SK-N-SH (cell line): ENCODE measurements around the gene KMT2C. TPM values are rescaled to one million over a fixed set of nuclear protein-coding genes. Genes with fewer than 3 reads are reported as not detected.

ENCODE experiments used
- CTCF ChIA-PET: fragments of 300-600, 350-600 bp; formaldehyde crosslinking; extraction: SDS; loops from one replicate; lab custom pipeline; 2021; lab: Yijun Ruan, JAX
- POLR2A ChIA-PET: fragments of 350-600 bp; sonication (Branson Sonifier 250); formaldehyde crosslinking; extraction: SDS; loops from one replicate; lab custom pipeline; 2020; ENCODE audit warnings: antibody characterized with exemption, inconsistent platforms; lab: Yijun Ruan, JAX
- DNase-seq: peaks from one replicate; pipeline ENCODE4 v3.0.0; 2012
- H2AFZ ChIP-seq: fragments of 200-600 bp; sonication (generic); 2 replicates; pipeline ENCODE4 v1.8.1; 2016; ENCODE audit warnings: antibody characterized with exemption, mild to moderate bottlenecking, low read depth
- H3F3A ChIP-seq: fragments of 200-600 bp; sonication (generic); replicated peaks from 2 replicates; pipeline ENCODE3; 2016; ENCODE audit warnings: antibody characterized with exemption, mild to moderate bottlenecking; ENCODE audit not compliant: insufficient read depth
- H3K27ac ChIP-seq, 2 experiments: fragments of 200-500 bp in 1 of 2; fragments of 200-600 bp in 1 of 2; sonication (Bioruptor generic) in 1 of 2; sonication (generic), shearing (Covaris generic) in 1 of 2; 2 replicates each; pipeline versions ENCODE4 v1.5.1 to v1.6.1; 2014 to 2016; ENCODE audit warnings: low read depth in 2 of 2, inconsistent platforms in 1 of 2, low read length in 1 of 2, mild to moderate bottlenecking in 1 of 2, mixed read lengths in 1 of 2
- H3K27me3 ChIP-seq: fragments of 200-600 bp; sonication (generic), shearing (Covaris generic); 2 replicates; pipeline ENCODE4 v1.6.1; 2016; ENCODE audit warnings: mixed run types; ENCODE audit not compliant: insufficient read depth
- H3K36me3 ChIP-seq, 2 experiments: fragments of 200-500 bp in 1 of 2; fragments of 200-600 bp in 1 of 2; sonication (Bioruptor generic) in 1 of 2; sonication (generic) in 1 of 2; replicated peaks in 1 of 2; 2 replicates each; pipeline versions ENCODE3 to v1.5.1; 2014 to 2016; ENCODE audit warnings: low read length in 1 of 2, mild to moderate bottlenecking in 1 of 2; ENCODE audit not compliant: insufficient read depth in 2 of 2, control insufficient read depth in 1 of 2
- H3K4me1 ChIP-seq, 2 experiments: fragments of 200-500 bp in 1 of 2; fragments of 200-600 bp in 1 of 2; sonication (Bioruptor generic) in 1 of 2; sonication (generic), shearing (Covaris generic) in 1 of 2; 2 replicates each; pipeline versions ENCODE4 v1.5.1 to v1.6.1; 2014 to 2016; ENCODE audit warnings: low read depth in 1 of 2, low read length in 1 of 2, mixed run types in 1 of 2; ENCODE audit not compliant: insufficient read depth in 2 of 2, control insufficient read depth in 1 of 2
- H3K4me2 ChIP-seq: fragments of 200-600 bp; sonication (generic), shearing (Covaris generic); 2 replicates; pipeline ENCODE4 v1.6.1; 2017; ENCODE audit warnings: mixed run types
- H3K4me3 ChIP-seq, 2 experiments: fragments of 200-500 bp in 1 of 2; fragments of 200-600 bp in 1 of 2; sonication (Bioruptor generic) in 1 of 2; sonication (generic), shearing (Covaris generic) in 1 of 2; 2 replicates each; pipeline versions ENCODE4 v1.5.1 to v1.8.1; 2014 to 2016; ENCODE audit warnings: low read depth in 2 of 2, inconsistent platforms in 1 of 2, low read length in 1 of 2, mild to moderate bottlenecking in 1 of 2, mixed read lengths in 1 of 2, moderate library complexity in 1 of 2
- H3K79me2 ChIP-seq: fragments of 200-600 bp; sonication (generic); 2 replicates; pipeline ENCODE4 v1.8.1; 2017; ENCODE audit warnings: mild to moderate bottlenecking; ENCODE audit not compliant: insufficient read depth
- H3K9ac ChIP-seq: fragments of 200-600 bp; sonication (generic); 2 replicates; pipeline ENCODE4 v1.6.1; 2017; ENCODE audit warnings: mixed run types
- H3K9me2 ChIP-seq: fragments of 200-600 bp; sonication (generic); 2 replicates; pipeline ENCODE4 v1.6.1; 2017; ENCODE audit warnings: mixed run types
- H3K9me3 ChIP-seq: fragments of 200-600 bp; sonication (generic); 2 replicates; pipeline ENCODE4 v1.6.1; 2017; ENCODE audit warnings: mixed run types, mild to moderate bottlenecking, moderate library complexity
- H4K20me1 ChIP-seq: fragments of 200-600 bp; sonication (generic); 2 replicates; pipeline ENCODE4 v1.6.1; 2017; ENCODE audit warnings: mild to moderate bottlenecking, mixed run types; ENCODE audit not compliant: insufficient read depth
- CHD2 ChIP-seq: fragments of 150-350 bp; IDR thresholded peaks from 2 replicates; pipeline ENCODE4 v1.6.1; 2018; ENCODE audit warnings: low read length; ENCODE audit not compliant: partially characterized antibody
- ELF1 ChIP-seq: IDR thresholded peaks from 2 replicates; pipeline ENCODE4 v1.4.0; 2012
- EP300 ChIP-seq, 2 experiments: IDR thresholded peaks; 2 replicates each; pipeline versions ENCODE4 v1.4.0 to v1.6.1; 2012; ENCODE audit warnings: borderline replicate concordance in 1 of 2, low read depth in 1 of 2, low read length in 1 of 2
- EZH2phosphoT487 ChIP-seq: fragments of 200-600 bp; sonication (generic); IDR thresholded peaks from 2 replicates; pipeline ENCODE4 v1.6.1; 2017; ENCODE audit warnings: low read depth, mixed run types, mild to moderate bottlenecking, antibody characterized with exemption, moderate library complexity, borderline replicate concordance
- FOSL2 ChIP-seq: IDR thresholded peaks from 2 replicates; pipeline ENCODE4 v1.4.0; 2012; ENCODE audit warnings: low read depth, mild to moderate bottlenecking, moderate library complexity, borderline replicate concordance
- FOXJ3 ChIP-seq: sonication (generic); formaldehyde crosslinking; IDR thresholded peaks from 2 replicates; pipeline ENCODE4 v1.5.1; 2020; ENCODE audit warnings: mild to moderate bottlenecking, missing genetic modification reagents
- FOXM1 ChIP-seq: IDR thresholded peaks from 2 replicates; pipeline ENCODE4 v1.4.0; 2012; ENCODE audit warnings: low read depth, mild to moderate bottlenecking
- GABPA ChIP-seq: IDR thresholded peaks from 2 replicates; pipeline ENCODE4 v1.4.0; 2012; ENCODE audit warnings: low read depth, mild to moderate bottlenecking
- IRF3 ChIP-seq: fragments of 150-350 bp; IDR thresholded peaks from 2 replicates; pipeline ENCODE4 v1.6.1; 2016; ENCODE audit warnings: mild to moderate bottlenecking, low read depth, low read length
- JUND ChIP-seq: IDR thresholded peaks from 2 replicates; pipeline ENCODE4 v1.4.0; 2012
- MAX ChIP-seq: IDR thresholded peaks from 2 replicates; pipeline ENCODE4 v1.4.0; 2012; ENCODE audit warnings: low read depth
- MEF2A ChIP-seq: IDR thresholded peaks from 2 replicates; pipeline ENCODE4 v1.4.0; 2012; ENCODE audit warnings: low read depth, borderline replicate concordance
- MXI1 ChIP-seq: IDR thresholded peaks from 2 replicates; pipeline ENCODE4 v1.6.1; 2012; ENCODE audit warnings: mild to moderate bottlenecking, low read depth, low read length, improper control_type of control experiment
- NRF1 ChIP-seq: IDR thresholded peaks from 2 replicates; pipeline ENCODE4 v1.6.1; 2012; ENCODE audit warnings: low read depth, mild to moderate bottlenecking, low read length
- PBX3 ChIP-seq: IDR thresholded peaks from 2 replicates; pipeline ENCODE4; 2012
- POLR2AphosphoS5 ChIP-seq: IDR thresholded peaks from 2 replicates; pipeline ENCODE4 v1.6.1; 2012; ENCODE audit warnings: low read depth, low read length
- RAD21 ChIP-seq: IDR thresholded peaks from 2 replicates; pipeline ENCODE4 v1.6.1; 2012; ENCODE audit warnings: mild to moderate bottlenecking, low read length
- RCOR1 ChIP-seq: fragments of 150-350 bp; IDR thresholded peaks from 2 replicates; pipeline ENCODE4 v1.6.1; 2017; ENCODE audit warnings: antibody characterized with exemption, low read length
- RFX5 ChIP-seq: IDR thresholded peaks from 2 replicates; pipeline ENCODE4 v1.6.1; 2012; ENCODE audit warnings: mild to moderate bottlenecking, improper control_type of control experiment, low read length
- RXRA ChIP-seq: IDR thresholded peaks from 2 replicates; pipeline ENCODE4 v1.4.0; 2012; ENCODE audit warnings: low read depth, mild to moderate bottlenecking, borderline replicate concordance
- SIN3A ChIP-seq: IDR thresholded peaks from 2 replicates; pipeline ENCODE4 v1.6.1; 2012; ENCODE audit warnings: low read depth, mild to moderate bottlenecking, low read length, moderate library complexity, borderline replicate concordance
- SMC3 ChIP-seq: IDR thresholded peaks from 2 replicates; pipeline ENCODE4 v1.6.1; 2012; ENCODE audit warnings: low read depth, low read length, improper control_type of control experiment
- TCF12 ChIP-seq: IDR thresholded peaks from 2 replicates; pipeline ENCODE4 v1.4.0; 2012
- TEAD4 ChIP-seq: IDR thresholded peaks from 2 replicates; pipeline ENCODE4 v1.4.0; 2012; ENCODE audit warnings: mild to moderate bottlenecking, borderline replicate concordance; ENCODE audit not compliant: insufficient read depth
- USF1 ChIP-seq: IDR thresholded peaks from 2 replicates; pipeline ENCODE4 v1.4.0; 2012; ENCODE audit warnings: low read depth, borderline replicate concordance
- USF2 ChIP-seq: fragments of 150-350 bp; IDR thresholded peaks from 2 replicates; pipeline ENCODE4 v1.6.1; 2017; ENCODE audit warnings: antibody characterized with exemption, low read length, low read depth, borderline replicate concordance
- YY1 ChIP-seq: IDR thresholded peaks from 2 replicates; pipeline ENCODE4 v1.4.0; 2012; ENCODE audit warnings: low read depth, mild to moderate bottlenecking
- ZBTB33 ChIP-seq: IDR thresholded peaks from 2 replicates; pipeline ENCODE4 v1.4.0; 2012; ENCODE audit warnings: low read depth, borderline replicate concordance
- WGBS: methylation state at CpG from one replicate; pipeline ENCODE4 v1.1.6; 2017; ENCODE audit warnings: low lambda C conversion rate; 5-methylcytosine and 5-hydroxymethylcytosine counted together
- polyA plus RNA-seq, 3 experiments: library from polyadenylated mRNA; depleted of rRNA; stranded (reverse); fragments of >200 nt; gene quantifications; 2 replicates each; pipeline ENCODE4 v1.2.3, GENCODE V29; 2012

The KMT2C gene
- polyA plus RNA-seq, 1 of the 3 experiments (the other 2 are of a cell fraction): 8.0 TPM

GRCh38 chr7:152313831-152314604 is 121.8 kb downstream of the KMT2C start:
- ChIA-PET POLR2A (no interaction called here), CTCF (interaction anchor here (0.6 to 3.5 kb wide), 12 partner anchors 10 to 496 kb away, joined by 3 to 15 read pairs (median 5); no protein-coding TSS in a partner anchor)
- Histone ChIP-seq H3K9me2 (no peaks in the 10 kb centered on the region), H3K9me3 (no peaks in the 10 kb centered on the region), H3K9ac (no peak overlapping the region), H3K4me3 (no peak overlapping the region; a peak in 1 of 4 replicates), H3K36me3 (peaks cover 4 to 20% of the 10 kb centered on the region in 2 experiments), H3K4me2 (peak overlapping the region; percentile 11), H2AFZ (no peak overlapping the region), H3K27me3 (no peaks in the 10 kb centered on the region), H3K4me1 (peaks cover 0 to 15% of the 10 kb centered on the region in 2 experiments; a peak in 2 of 4 replicates), H3F3A (peaks cover 15% of the 10 kb centered on the region), H3K79me2 (peaks cover 50% of the 10 kb centered on the region), H4K20me1 (no peaks in the 10 kb centered on the region), H3K27ac (peak overlapping the region; percentile 43 to 48)
- WGBS: 24% methylated on average over 1 of the region's 1 CpG
- peak; percentile 55 for DNase-seq
- TF ChIP-seq USF2: no peak
- no peak for TF ChIP-seq YY1
- TF ChIP-seq GABPA: no peak
- TF ChIP-seq JUND: peak; percentile 27
- no peak for TF ChIP-seq CHD2
- peak; percentile 44; the same call in 1 of the 2 replicates for TF ChIP-seq ELF1
- TF ChIP-seq NRF1: no peak
- TF ChIP-seq SMC3: no peak
- TF ChIP-seq EP300 (IDR thresholded peaks at IDR 0.05; ENCODE audit: borderline replicate concordance in 1 of 2, low read depth in 1 of 2, low read length in 1 of 2): no peak; a peak in 1 of 4 replicates
- no peak for TF ChIP-seq MXI1
- peak; percentile 86 for TF ChIP-seq PBX3
- TF ChIP-seq TEAD4: no peak
- peak; percentile 30; the same call in 1 of the 2 replicates for TF ChIP-seq FOXM1
- no peak for TF ChIP-seq USF1
- no peak for TF ChIP-seq RAD21
- TF ChIP-seq IRF3: no peak
- peak; percentile 36; the same call in 1 of the 2 replicates for TF ChIP-seq MAX
- peak; percentile 23; the same call in 1 of the 2 replicates for TF ChIP-seq TCF12
- no peak for TF ChIP-seq EZH2phosphoT487
- TF ChIP-seq SIN3A: no peak
- TF ChIP-seq RCOR1: no peak
- TF ChIP-seq FOSL2: 0 out of 2 replicates have a peak, but pooled peaks have one; percentile 3
- TF ChIP-seq MEF2A: no peak
- no peak for TF ChIP-seq RFX5
- TF ChIP-seq POLR2AphosphoS5: 0 out of 2 replicates have a peak, but pooled peaks have one; percentile 47
- no peak for TF ChIP-seq RXRA
- no peak for TF ChIP-seq FOXJ3 (CRISPR knock-in tag)
- no peak for TF ChIP-seq ZBTB33
